Spleen (tissue), 11 donors: ENCODE results near the gene SMC5. TPM values are rescaled to one million over a fixed set of nuclear protein-coding genes. Genes with fewer than 3 reads are reported as not detected.

Source experiments
- DNase-seq: peaks from one replicate; pipeline ENCODE4 v3.0.0-alpha.2; 2020
- H3K27ac ChIP-seq, 8 donors: fragments of 200-600 bp; sonication (generic) in 7 of 8; 1 replicate in 4 of 8; 2 replicates in 4 of 8; pipeline versions ENCODE4 v1.5.0 to v1.8.0; 2016 to 2021; ENCODE audit warnings: inconsistent platforms in 4 of 8, mild to moderate bottlenecking in 4 of 8, moderate library complexity in 1 of 8
- H3K27me3 ChIP-seq, 7 donors: fragments of 200-600 bp; sonication (generic) in 6 of 7; replicated peaks in 1 of 7; 1 replicate in 4 of 7; 2 replicates in 3 of 7; pipeline versions ENCODE4 v1.5.0 to v1.8.0; 2016 to 2021; ENCODE audit warnings: inconsistent platforms in 3 of 7, mild to moderate bottlenecking in 1 of 7
- H3K36me3 ChIP-seq, 6 donors: fragments of 200-600 bp; sonication (generic) in 5 of 6; 1 replicate in 4 of 6; 2 replicates in 2 of 6; pipeline versions ENCODE4 v1.5.0 to v1.8.0; 2016 to 2021; ENCODE audit warnings: inconsistent platforms in 2 of 6
- H3K4me1 ChIP-seq, 6 donors: fragments of 200-600 bp; sonication (generic) in 5 of 6; 1 replicate in 3 of 6; 2 replicates in 3 of 6; pipeline versions ENCODE4 v1.5.0 to v1.8.0; 2016 to 2021; ENCODE audit warnings: inconsistent platforms in 3 of 6
- H3K4me3 ChIP-seq, 8 donors: fragments of 200-600 bp; sonication (generic) in 7 of 8; 1 replicate in 4 of 8; 2 replicates in 4 of 8; pipeline versions ENCODE4 v1.5.0 to v1.8.0; 2016 to 2021; ENCODE audit warnings: inconsistent platforms in 4 of 8, mild to moderate bottlenecking in 4 of 8, moderate library complexity in 2 of 8
- H3K9me3 ChIP-seq, 8 donors: fragments of 200-600 bp; sonication (generic) in 7 of 8; 1 replicate in 4 of 8; 2 replicates in 4 of 8; pipeline versions ENCODE4 v1.5.0 to v1.8.0; 2016 to 2021; ENCODE audit warnings: inconsistent platforms in 4 of 8
- CTCF ChIP-seq, 11 experiments: fragments of 200-600 bp in 7 of 11; fragments of 450-650 bp in 4 of 11; sonication (generic) in 4 of 11; IDR thresholded peaks in 8 of 11; conservative IDR thresholded peaks in 3 of 11; 1 replicate in 7 of 11; 2 replicates in 4 of 11; pipeline versions ENCODE4 v1.4.0 to v1.8.0; 2016 to 2021; ENCODE audit warnings: antibody characterized with exemption in 11 of 11, inconsistent platforms in 4 of 11, mild to moderate bottlenecking in 1 of 11
- POLR2A ChIP-seq, 3 donors: fragments of 450-650 bp; IDR thresholded peaks; one replicate each; pipeline ENCODE4 v1.5.1; 2017; ENCODE audit warnings: antibody characterized with exemption in 3 of 3, mild to moderate bottlenecking in 1 of 3
- POLR2AphosphoS5 ChIP-seq, 3 donors: sonication (generic); formaldehyde crosslinking; IDR thresholded peaks; one replicate each; pipeline ENCODE4 v1.5.1; 2017; ENCODE audit warnings: antibody characterized with exemption in 3 of 3
- WGBS, 5 donors: extraction: QIAGEN DNeasy Blood & Tissue Kit in 3 of 5; methylation state at CpG; one replicate each; pipeline versions ENCODE4 v1.1.5 to v1.1.7; 2013 to 2018; 5-methylcytosine and 5-hydroxymethylcytosine counted together
- intact Hi-C: fragments of 100-400 bp; cut with DNase I; formaldehyde crosslinking; loops from one replicate; pipeline ENCODE4 v1.15.0; 2023; ENCODE audit warnings: low total_unique reads
- polyA plus RNA-seq, 3 donors: library from polyadenylated mRNA; stranded (reverse); fragments of 200-250 nt; gene quantifications; one replicate each; pipeline ENCODE4 v1.2.1, GENCODE V29; 2013
- total RNA-seq, 7 donors: library from RNA; depleted of rRNA in 3 of 7; stranded (reverse); fragments of >200 nt in 3 of 7; fragmentation: NEBNext Ultra II Directional in 4 of 7; extraction: Animal tissue kit (Norgen Biotek cat#: 25700) in 4 of 7; gene quantifications; one replicate each; pipeline versions ENCODE4 v1.1.0 to v1.2.1, GENCODE V29; 2016 to 2021
- donor health status: healthy with polysubstance abuse.
- donor health status: DM: no; HTN: no; CAD: no; lungs with moderate emphysema.
- donor health status: DM: no; HTN: no; CAD: no.
- donor health status: Bipolar disorder and iron deficiency.
- donor health status: healthy.
- donor health status: DM: no; HTN: no; CAD: no.
- donor health status: DM: yes; HTN: yes; CAD: no.

The SMC5 gene
- total and polyA plus RNA-seq, 10 donors: 7.4 to 39.9 (median 29.8) TPM

- H3K4me3 ChIP-seq: no peak overlapping the region
- no peak for DNase-seq
- H3K27ac ChIP-seq: no peak overlapping the region
- intact Hi-C loops: no loop called here
- WGBS, 5 donors: 94 to 100% (median 95%) methylated on average over 1 of the region's 1 CpG
- no peaks in the 10 kb centered on the region for H3K27me3 ChIP-seq
- H3K9me3 ChIP-seq: peaks cover 5 to 20% (median 14%) of the 10 kb centered on the region in 8 donors
- peaks cover 0 to 91% (median 17%) of the 10 kb centered on the region in 6 donors for H3K36me3 ChIP-seq
- H3K4me1 ChIP-seq: no peaks in the 10 kb centered on the region
- TF ChIP-seq CTCF (IDR thresholded peaks at IDR 0.05 in 8 of 11, conservative IDR thresholded peaks at IDR 0.05 in 3 of 11): no peak
- TF ChIP-seq POLR2AphosphoS5 (IDR thresholded peaks at IDR 0.05): no peak
- TF ChIP-seq POLR2A (IDR thresholded peaks at IDR 0.05): no peak
Observed at GRCh38 chr9:70292253-70292652, 33.5 kb downstream of the SMC5 start.

GRCh38 chr9:70293214-70293613 lies 34.4 kb downstream of the SMC5 start:
- Histone ChIP-seq H3K27me3 (no peaks in the 10 kb centered on the region), H3K4me3 (no peak overlapping the region), H3K27ac (no peak overlapping the region), H3K36me3 (peaks cover 0 to 91% (median 22%) of the 10 kb centered on the region in 6 donors), H3K9me3 (peaks cover 5 to 20% (median 14%) of the 10 kb centered on the region in 8 donors), H3K4me1 (no peaks in the 10 kb centered on the region)
- DNase-seq: no peak
- no peak for TF ChIP-seq POLR2AphosphoS5 (IDR thresholded peaks at IDR 0.05)
- no peak for TF ChIP-seq POLR2A (IDR thresholded peaks at IDR 0.05)
- no peak for TF ChIP-seq CTCF (IDR thresholded peaks at IDR 0.05 in 8 of 11, conservative IDR thresholded peaks at IDR 0.05 in 3 of 11)
- intact Hi-C loops: no loop called here
- 91 to 97% (median 95%) methylated on average over 1 of the region's 1 CpG for WGBS, 5 donors

- no peak overlapping the region for H3K27ac ChIP-seq
- intact Hi-C loops: no loop called here
- no peaks in the 10 kb centered on the region for H3K4me1 ChIP-seq
- no peaks in the 10 kb centered on the region for H3K27me3 ChIP-seq
- H3K9me3 ChIP-seq: peaks cover 0 to 7% (median 5%) of the 10 kb centered on the region in 8 donors
- 98 to 100% (median 100%) methylated on average over 1 of the region's 1 CpG for WGBS, 5 donors
- H3K4me3 ChIP-seq: no peak overlapping the region
- peaks cover 0 to 95% (median 36%) of the 10 kb centered on the region in 6 donors for H3K36me3 ChIP-seq
- DNase-seq: no peak
- no peak for TF ChIP-seq CTCF (IDR thresholded peaks at IDR 0.05 in 8 of 11, conservative IDR thresholded peaks at IDR 0.05 in 3 of 11)
- no peak for TF ChIP-seq POLR2A (IDR thresholded peaks at IDR 0.05)
- TF ChIP-seq POLR2AphosphoS5 (IDR thresholded peaks at IDR 0.05): no peak
Observed at GRCh38 chr9:70297141-70297540, 38.4 kb downstream of the SMC5 start.

GRCh38 chr9:70298245-70298771 lies 39.5 kb downstream of the SMC5 start:
- intact Hi-C loops: no loop called here
- Histone ChIP-seq H3K27me3 (no peaks in the 10 kb centered on the region), H3K27ac (no peak overlapping the region), H3K4me3 (no peak overlapping the region), H3K4me1 (no peaks in the 10 kb centered on the region), H3K9me3 (no peaks in the 10 kb centered on the region), H3K36me3 (peaks cover 0 to 95% (median 45%) of the 10 kb centered on the region in 6 donors)
- DNase-seq: no peak
- 95 to 100% (median 100%) methylated on average over 1 of the region's 1 CpG for WGBS, 5 donors
- no peak for TF ChIP-seq CTCF (IDR thresholded peaks at IDR 0.05 in 8 of 11, conservative IDR thresholded peaks at IDR 0.05 in 3 of 11)
- TF ChIP-seq POLR2AphosphoS5 (IDR thresholded peaks at IDR 0.05): no peak
- TF ChIP-seq POLR2A (IDR thresholded peaks at IDR 0.05): no peak
